Neural progenitor cell (in vitro differentiated cells): ENCODE results near the gene DIPK1B.

ENCODE experiments used
- EZH2 ChIP-seq: fragments of 200-600 bp; sonication (generic); IDR thresholded peaks from 2 replicates; pipeline ENCODE4 v1.6.1; 2017; ENCODE audit warnings: antibody characterized with exemption, mild to moderate bottlenecking, moderate library complexity
- EZH2phosphoT487 ChIP-seq: fragments of 200-600 bp; sonication (generic); IDR thresholded peaks from 2 replicates; pipeline ENCODE4 v1.6.1; 2017; ENCODE audit warnings: antibody characterized with exemption
- TF ChIP-seq, protein P1 (sequence below): fragments of 200-600 bp; sonication (generic); IDR thresholded peaks from 2 replicates; pipeline ENCODE4 v1.5.1; 2017; ENCODE audit warnings: antibody characterized with exemption, mild to moderate bottlenecking

DNA sequence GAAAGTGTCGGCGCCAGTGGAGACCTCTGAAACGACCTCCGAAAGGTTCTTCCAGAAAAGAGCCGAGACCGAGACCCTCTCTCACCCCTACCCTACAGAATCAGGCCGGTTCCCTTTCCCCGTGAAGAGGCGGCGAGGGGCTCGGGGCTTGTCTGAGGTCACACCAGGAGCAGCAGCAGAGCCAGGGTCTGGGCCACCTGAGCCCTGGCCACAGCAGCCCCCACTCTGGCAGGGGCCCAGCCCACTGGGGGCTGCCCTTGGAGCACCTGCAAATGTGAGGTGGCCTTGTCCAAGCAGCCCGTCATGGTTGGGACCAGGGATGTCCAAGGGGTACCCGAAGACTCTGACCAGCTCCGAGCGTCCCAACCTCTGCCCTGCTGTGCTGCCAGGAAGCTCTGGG, 34.3 kb upstream of the DIPK1B start:
- TF ChIP-seq, protein P1, sequence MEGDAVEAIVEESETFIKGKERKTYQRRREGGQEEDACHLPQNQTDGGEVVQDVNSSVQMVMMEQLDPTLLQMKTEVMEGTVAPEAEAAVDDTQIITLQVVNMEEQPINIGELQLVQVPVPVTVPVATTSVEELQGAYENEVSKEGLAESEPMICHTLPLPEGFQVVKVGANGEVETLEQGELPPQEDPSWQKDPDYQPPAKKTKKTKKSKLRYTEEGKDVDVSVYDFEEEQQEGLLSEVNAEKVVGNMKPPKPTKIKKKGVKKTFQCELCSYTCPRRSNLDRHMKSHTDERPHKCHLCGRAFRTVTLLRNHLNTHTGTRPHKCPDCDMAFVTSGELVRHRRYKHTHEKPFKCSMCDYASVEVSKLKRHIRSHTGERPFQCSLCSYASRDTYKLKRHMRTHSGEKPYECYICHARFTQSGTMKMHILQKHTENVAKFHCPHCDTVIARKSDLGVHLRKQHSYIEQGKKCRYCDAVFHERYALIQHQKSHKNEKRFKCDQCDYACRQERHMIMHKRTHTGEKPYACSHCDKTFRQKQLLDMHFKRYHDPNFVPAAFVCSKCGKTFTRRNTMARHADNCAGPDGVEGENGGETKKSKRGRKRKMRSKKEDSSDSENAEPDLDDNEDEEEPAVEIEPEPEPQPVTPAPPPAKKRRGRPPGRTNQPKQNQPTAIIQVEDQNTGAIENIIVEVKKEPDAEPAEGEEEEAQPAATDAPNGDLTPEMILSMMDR, result no peak
- no peak for TF ChIP-seq EZH2
- TF ChIP-seq EZH2phosphoT487, result no peak
